ENCODE results near the gene INSR. TPM values are rescaled to one million over a fixed set of nuclear protein-coding genes. Genes with fewer than 3 reads are reported as not detected.

Gene INSR
- total RNA-seq, 1 donor from 2014 or later, result 18.0 TPM

DNA sequence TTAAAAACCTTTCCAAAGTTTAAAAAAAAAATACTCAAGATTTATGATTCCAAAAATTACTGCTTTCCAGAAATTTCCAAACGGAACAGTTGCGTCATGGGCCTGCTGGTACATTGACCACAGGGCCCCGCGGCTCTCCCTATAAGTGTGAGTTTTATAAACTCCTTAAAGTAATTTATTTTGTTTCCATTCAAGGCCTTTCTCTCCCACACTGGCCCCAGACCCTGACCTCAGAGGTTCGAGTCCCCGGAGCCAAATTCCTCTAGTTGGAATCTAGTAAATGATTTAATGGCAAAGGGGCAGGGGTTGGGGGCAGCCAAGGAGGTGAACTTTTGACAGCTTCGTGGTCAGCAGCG is 97.5 kb downstream of the INSR start:
- DNase-seq (ENCODE audit: low read depth), result no peak
- H3K4me3 ChIP-seq (ENCODE audit: low read depth, low read length), result peak overlapping the region; percentile 78
- TF ChIP-seq CTCF (conservative IDR thresholded peaks at IDR 0.05; ENCODE audit: low read depth, low read length), result no peak

DNA sequence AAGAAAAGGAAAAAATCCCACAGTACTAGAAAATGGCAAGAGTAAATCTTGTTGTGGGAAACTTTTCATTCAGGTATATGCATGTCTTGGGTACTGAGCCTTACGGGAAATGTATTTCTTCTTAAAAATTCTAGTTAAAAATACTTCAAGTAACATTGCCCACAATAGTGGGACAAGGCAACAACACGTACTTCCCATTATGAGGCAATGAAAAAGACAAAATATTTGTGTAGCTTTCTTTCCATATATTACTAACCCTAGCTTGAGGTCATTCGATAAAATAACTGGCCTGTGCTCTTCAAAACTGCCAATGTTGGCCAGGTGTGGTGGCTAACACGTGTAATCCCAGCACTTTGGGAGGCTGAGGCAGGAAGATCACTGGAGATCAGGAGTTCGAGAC is 99.2 kb downstream of the INSR start:
- DNase-seq (ENCODE audit: low read depth), result no peak
- no peak for TF ChIP-seq CTCF (conservative IDR thresholded peaks at IDR 0.05; ENCODE audit: low read depth, low read length)
- no peak overlapping the region for H3K4me3 ChIP-seq (ENCODE audit: low read depth, low read length)

DNA sequence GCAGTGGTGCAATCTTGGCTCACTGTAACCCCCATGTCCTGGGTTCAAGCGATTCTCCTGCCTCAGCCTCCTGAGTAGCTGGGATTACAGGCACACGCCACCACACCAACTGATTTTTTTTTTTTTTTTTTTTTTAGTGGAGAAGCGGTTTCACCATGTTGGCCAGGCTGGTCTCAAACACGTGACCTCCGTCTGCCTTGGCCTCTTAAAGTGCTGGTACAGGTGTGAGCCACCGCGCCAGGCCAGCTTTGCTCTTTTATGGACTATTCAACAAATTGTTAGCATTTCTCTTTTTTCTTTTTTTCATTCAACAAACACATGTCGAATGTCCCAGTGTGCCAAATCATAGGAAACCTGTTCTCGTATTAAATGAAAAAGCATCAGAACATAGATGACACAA is 99.6 kb downstream of the INSR start:
- no peak overlapping the region for H3K4me3 ChIP-seq (ENCODE audit: low read depth, low read length)
- DNase-seq (ENCODE audit: low read depth), result no peak
- TF ChIP-seq CTCF (conservative IDR thresholded peaks at IDR 0.05; ENCODE audit: low read depth, low read length), result no peak

GRCh38 chr19:7191946-7192691 is 102.1 kb downstream of the INSR start:
- H3K4me3 ChIP-seq (ENCODE audit: low read depth, low read length), result no peak overlapping the region
- no peak for TF ChIP-seq CTCF (conservative IDR thresholded peaks at IDR 0.05; ENCODE audit: low read depth, low read length)
- DNase-seq (ENCODE audit: low read depth), result no peak

DNA sequence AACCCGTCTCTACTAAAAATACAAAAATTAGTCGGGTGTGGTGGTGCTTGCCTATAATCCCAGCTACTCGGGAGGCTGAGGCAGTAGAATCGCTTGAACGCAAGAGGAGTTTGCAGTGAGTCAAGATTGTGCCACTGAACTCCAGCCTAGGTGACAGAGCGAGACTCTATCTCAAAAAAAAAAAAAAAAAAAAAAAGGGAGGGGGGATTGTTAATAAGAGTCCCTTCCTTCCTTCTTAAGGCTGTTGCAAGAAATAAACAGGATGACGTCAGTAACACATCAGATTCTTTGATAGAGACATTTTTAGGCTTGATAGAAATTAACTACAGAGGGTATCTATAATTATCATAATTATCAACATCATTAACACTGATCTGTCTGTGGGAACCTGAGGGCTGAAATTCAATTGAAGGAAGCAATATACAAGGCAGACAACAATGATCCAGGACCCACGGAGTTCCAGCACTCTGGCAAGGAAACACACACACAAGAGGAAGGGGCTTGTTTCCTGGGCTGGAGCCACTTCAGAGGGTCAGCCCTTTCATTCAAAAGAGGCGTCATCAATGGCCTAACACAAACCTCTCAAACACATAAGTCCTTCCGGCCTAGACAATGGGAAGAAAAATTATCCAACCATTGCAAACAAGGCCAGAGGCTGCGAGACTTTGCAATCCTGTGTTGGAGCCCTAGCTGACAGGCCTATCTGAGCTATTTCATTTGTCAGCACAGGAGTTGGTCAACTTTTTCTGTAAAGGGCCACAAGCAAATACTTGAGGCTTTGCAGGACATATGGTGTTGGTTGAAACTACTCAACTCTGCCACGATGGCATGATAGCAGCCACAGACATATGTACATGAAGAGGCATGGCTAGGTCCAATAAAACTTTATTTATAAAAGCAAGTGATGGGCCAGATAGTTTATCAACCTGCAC is 105.2 kb downstream of the INSR start:
- no peak overlapping the region for H3K4me3 ChIP-seq (ENCODE audit: low read depth, low read length)
- TF ChIP-seq CTCF (conservative IDR thresholded peaks at IDR 0.05; ENCODE audit: low read depth, low read length), result no peak
- DNase-seq (ENCODE audit: low read depth), result no peak

DNA sequence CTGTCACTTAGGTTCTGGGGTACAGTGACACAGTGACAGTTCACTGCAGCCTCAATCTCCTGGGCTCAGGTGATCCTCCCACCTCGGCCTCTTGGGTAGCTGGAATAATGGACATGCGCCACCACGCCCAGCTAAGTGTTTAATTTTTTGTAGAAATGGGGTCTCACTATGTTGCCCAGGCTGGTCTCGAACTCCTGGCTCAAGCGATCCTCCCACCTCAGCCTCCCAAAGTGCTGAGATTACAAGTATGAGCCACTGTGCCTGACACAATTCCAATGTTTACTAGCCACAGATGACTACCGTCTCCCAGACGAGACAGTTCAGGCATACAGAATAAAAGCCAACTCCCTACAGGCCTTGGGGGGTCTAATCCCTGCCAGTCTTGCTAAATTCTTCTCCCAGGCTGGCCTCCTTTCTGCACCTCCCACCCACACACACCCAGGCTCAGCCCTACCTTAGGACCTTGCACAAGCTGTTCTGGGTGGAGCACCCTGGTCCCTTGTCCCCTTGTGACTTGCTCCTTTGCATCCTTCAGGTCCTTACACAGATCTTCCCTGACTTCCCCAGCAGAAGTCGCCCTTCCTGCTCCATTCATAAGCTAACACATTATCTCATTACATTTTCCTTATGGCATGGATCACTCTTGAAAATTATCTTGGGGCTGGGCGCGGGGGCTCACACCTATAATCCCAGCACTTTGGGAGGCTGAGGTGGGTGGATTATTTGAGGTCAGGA is 106.4 kb downstream of the INSR start:
- TF ChIP-seq CTCF (conservative IDR thresholded peaks at IDR 0.05; ENCODE audit: low read depth, low read length), result no peak
- H3K4me3 ChIP-seq (ENCODE audit: low read depth, low read length), result no peak overlapping the region
- no peak for DNase-seq (ENCODE audit: low read depth)
